ENCODE measurements around the gene SDF2. TPM values are rescaled to one million over a fixed set of nuclear protein-coding genes. Genes with fewer than 3 reads are reported as not detected.
A peak's percentile ranks its signal among the peaks of the same experiment; 100 is the strongest.

The SDF2 gene
- total and polyA plus RNA-seq, 9 of the 15 experiments (the other 6 are each of a cell fraction or from before 2014, with no cell fraction given), result 41.2 to 132 (median 65.6) TPM

DNA sequence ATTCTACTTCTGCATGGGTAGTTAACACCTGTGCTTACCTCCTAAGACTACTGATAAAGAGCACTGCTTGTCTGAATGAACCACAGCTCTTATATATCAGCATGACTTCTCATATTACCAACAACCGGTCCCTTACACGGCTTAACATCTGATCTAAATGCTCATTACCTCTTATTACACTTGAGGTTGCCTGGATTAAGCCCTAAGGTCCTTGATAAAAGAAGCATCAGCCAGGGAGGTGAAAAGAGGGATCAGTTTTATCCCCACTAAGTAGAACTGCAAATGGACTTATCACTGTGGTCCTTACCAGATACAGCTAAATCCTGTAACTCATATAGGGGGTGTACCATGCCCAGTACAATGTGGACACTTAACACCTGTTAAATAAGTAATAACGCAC, 39.5 kb downstream of the SDF2 start (continued):
- TF ChIP-seq TCFL5 (CRISPR knock-in tag; conservative IDR thresholded peaks at IDR 0.05), result no peak

DNA sequence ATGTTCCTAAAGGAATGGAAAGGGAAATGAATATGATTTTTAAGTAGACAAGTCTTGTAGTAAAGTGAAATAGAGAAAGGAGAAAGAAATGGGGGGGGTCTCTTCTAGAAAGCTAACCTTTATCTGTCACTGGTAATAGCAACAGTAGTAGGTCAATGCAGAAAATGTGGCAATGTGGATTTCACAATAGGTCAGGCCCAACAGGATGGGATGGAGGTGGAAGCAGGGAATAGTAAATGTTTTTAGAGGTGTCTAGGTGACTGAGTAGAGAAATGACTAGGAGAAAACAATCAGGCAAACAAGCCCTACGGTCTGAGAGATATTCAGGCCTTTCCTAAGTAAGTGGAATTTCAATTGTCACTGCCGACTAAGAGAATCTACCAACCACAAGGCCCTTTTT, 41.7 kb downstream of the SDF2 start:
- no TSS peak for BruUV-seq (replicated peaks)
- Histone ChIP-seq H3K4me3 (no peak overlapping the region), H3K4me2 (ENCODE audit: insufficient read depth, low read length) (no peak overlapping the region), H3K9ac (ENCODE audit: insufficient read depth in 1 of 2, low read depth in 2 of 2, low read length in 2 of 2) (no peak overlapping the region), H3K79me2 (ENCODE audit: control insufficient read depth, insufficient read depth, low read length) (no peaks in the 10 kb centered on the region), H3K27me3 (ENCODE audit: control insufficient read depth in 2 of 2, insufficient read depth in 2 of 2, low read length in 2 of 2) (no peaks in the 10 kb centered on the region), H3K27ac (ENCODE audit: extremely low read depth, low read depth, low read length) (no peak overlapping the region), H2AFZ (ENCODE audit: low read depth, low read length) (no peak overlapping the region), H3K9me1 (ENCODE audit: control insufficient read depth, insufficient read depth, low read length) (no peaks in the 10 kb centered on the region), H4K20me1 (replicated peaks; ENCODE audit: control insufficient read depth, insufficient read depth, low read length) (no peaks in the 10 kb centered on the region), H3K36me3 (ENCODE audit: control insufficient read depth, insufficient read depth, low read length) (peaks cover 99% of the 10 kb centered on the region), H3K4me1 (replicated peaks in 1 of 2; ENCODE audit: control insufficient read depth in 2 of 2, insufficient read depth in 2 of 2, low read length in 2 of 2) (no peaks in the 10 kb centered on the region), H3K9me3 (replicated peaks; ENCODE audit: control insufficient read depth, insufficient read depth, low read depth, low read length) (no peaks in the 10 kb centered on the region)
- TF ChIP-seq CEBPG (CRISPR knock-in tag; IDR thresholded peaks at IDR 0.05) (no peak), CEBPG (tag; conservative IDR thresholded peaks at IDR 0.05 in 1 of 2, IDR thresholded peaks at IDR 0.05 in 1 of 2) (0 out of 4 replicates have a peak, but pooled peaks of 1 of the 2 experiments have one; percentile 12), CEBPB (tag; IDR thresholded peaks at IDR 0.05) (peak; percentile 54), CBFA2T3 (IDR thresholded peaks at IDR 0.05) (no peak), ZBTB1 (CRISPR knock-in tag; IDR thresholded peaks at IDR 0.05; ENCODE audit: borderline replicate concordance, low read depth) (no peak), SP1 (CRISPR knock-in tag; IDR thresholded peaks at IDR 0.05) (no peak), CBX5 (IDR thresholded peaks at IDR 0.05; ENCODE audit: borderline replicate concordance, low read depth) (no peak)
- TF ChIP-seq, protein P1, sequence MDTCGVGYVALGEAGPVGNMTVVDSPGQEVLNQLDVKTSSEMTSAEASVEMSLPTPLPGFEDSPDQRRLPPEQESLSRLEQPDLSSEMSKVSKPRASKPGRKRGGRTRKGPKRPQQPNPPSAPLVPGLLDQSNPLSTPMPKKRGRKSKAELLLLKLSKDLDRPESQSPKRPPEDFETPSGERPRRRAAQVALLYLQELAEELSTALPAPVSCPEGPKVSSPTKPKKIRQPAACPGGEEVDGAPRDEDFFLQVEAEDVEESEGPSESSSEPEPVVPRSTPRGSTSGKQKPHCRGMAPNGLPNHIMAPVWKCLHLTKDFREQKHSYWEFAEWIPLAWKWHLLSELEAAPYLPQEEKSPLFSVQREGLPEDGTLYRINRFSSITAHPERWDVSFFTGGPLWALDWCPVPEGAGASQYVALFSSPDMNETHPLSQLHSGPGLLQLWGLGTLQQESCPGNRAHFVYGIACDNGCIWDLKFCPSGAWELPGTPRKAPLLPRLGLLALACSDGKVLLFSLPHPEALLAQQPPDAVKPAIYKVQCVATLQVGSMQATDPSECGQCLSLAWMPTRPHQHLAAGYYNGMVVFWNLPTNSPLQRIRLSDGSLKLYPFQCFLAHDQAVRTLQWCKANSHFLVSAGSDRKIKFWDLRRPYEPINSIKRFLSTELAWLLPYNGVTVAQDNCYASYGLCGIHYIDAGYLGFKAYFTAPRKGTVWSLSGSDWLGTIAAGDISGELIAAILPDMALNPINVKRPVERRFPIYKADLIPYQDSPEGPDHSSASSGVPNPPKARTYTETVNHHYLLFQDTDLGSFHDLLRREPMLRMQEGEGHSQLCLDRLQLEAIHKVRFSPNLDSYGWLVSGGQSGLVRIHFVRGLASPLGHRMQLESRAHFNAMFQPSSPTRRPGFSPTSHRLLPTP (IDR thresholded peaks at IDR 0.05; ENCODE audit: borderline replicate concordance, extremely low read depth, insufficient read length), result no peak
- TF ChIP-seq, protein P2, sequence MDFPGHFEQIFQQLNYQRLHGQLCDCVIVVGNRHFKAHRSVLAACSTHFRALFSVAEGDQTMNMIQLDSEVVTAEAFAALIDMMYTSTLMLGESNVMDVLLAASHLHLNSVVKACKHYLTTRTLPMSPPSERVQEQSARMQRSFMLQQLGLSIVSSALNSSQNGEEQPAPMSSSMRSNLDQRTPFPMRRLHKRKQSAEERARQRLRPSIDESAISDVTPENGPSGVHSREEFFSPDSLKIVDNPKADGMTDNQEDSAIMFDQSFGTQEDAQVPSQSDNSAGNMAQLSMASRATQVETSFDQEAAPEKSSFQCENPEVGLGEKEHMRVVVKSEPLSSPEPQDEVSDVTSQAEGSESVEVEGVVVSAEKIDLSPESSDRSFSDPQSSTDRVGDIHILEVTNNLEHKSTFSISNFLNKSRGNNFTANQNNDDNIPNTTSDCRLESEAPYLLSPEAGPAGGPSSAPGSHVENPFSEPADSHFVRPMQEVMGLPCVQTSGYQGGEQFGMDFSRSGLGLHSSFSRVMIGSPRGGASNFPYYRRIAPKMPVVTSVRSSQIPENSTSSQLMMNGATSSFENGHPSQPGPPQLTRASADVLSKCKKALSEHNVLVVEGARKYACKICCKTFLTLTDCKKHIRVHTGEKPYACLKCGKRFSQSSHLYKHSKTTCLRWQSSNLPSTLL (IDR thresholded peaks at IDR 0.05), result no peak
- intact Hi-C loops (cut with micrococcal nuclease) (no loop called here), in situ Hi-C loops (cut with MboI) (no loop called here)
- FAIRE-seq (no peak), DNase-seq (ENCODE audit: extremely low read depth in 1 of 4, low spot score in 3 of 4) (no peak), ATAC-seq (no peak)
- WGBS (ENCODE audit: insufficient coverage, low coverage, missing lambda C conversion rate), result 95% methylated on average over 2 of the region's 2 CpGs
- ChIA-PET POLR2A (interaction anchor here (0.6 to 2.6 kb wide), 10 partner anchors 8 to 32 kb away, joined by 3 to 10 read pairs (median 4); partner anchors contain the start of gene SPAG5), CTCF (ENCODE audit: low intra/inter-chr PET ratio) (interaction anchor here (0.6 kb wide), 1 partner anchor 68 kb away, joined by 6 read pairs; the partner anchor contains the start of gene UNC119)
